Progenitor cell of endocrine pancreas (in vitro differentiated cells): ENCODE data around the gene TRIM3. TPM values are rescaled to one million over a fixed set of nuclear protein-coding genes. Genes with fewer than 3 reads are reported as not detected.

Experiments used
- DNase-seq: peaks from one replicate; pipeline ENCODE4 v3.0.0; 2021; ENCODE audit warnings: low spot score; ENCODE audit not compliant: unreplicated experiment
- H3K27ac Mint-ChIP-seq: 2 replicates; pipeline ENCODE4 v1.8.0; 2021; ENCODE audit warnings: mild to moderate bottlenecking, moderate library complexity, mixed read lengths
- H3K27me3 Mint-ChIP-seq: 2 replicates; pipeline ENCODE4 v1.8.0; 2021; ENCODE audit warnings: mixed read lengths
- H3K36me3 Mint-ChIP-seq: 2 replicates; pipeline ENCODE4 v1.8.0; 2022; ENCODE audit warnings: mixed read lengths; ENCODE audit not compliant: insufficient read depth
- H3K4me1 Mint-ChIP-seq: 2 replicates; pipeline ENCODE4 v1.8.0; 2021; ENCODE audit warnings: low read depth, mixed read lengths
- H3K4me3 Mint-ChIP-seq: 2 replicates; pipeline ENCODE4 v1.8.0; 2021; ENCODE audit warnings: low read depth, mild to moderate bottlenecking, moderate library complexity, mixed read lengths
- H3K9me3 Mint-ChIP-seq: 2 replicates; pipeline ENCODE4 v1.8.0; 2021; ENCODE audit warnings: low read depth, mixed read lengths
- total RNA-seq: library from RNA; stranded (reverse); gene quantifications from 2 replicates; pipeline ENCODE4 v1.2.1, GENCODE V29; 2021
- TF ChIP-seq, protein P1 (sequence below): fragments of 200-600 bp; sonication (generic); IDR thresholded peaks from one replicate; pipeline ENCODE4 v1.5.0; 2021; ENCODE audit warnings: antibody characterized with exemption, mild to moderate bottlenecking; ENCODE audit not compliant: unreplicated experiment

The TRIM3 gene
- total RNA-seq, 1 donor from 2014 or later, result 22.6 TPM

DNA sequence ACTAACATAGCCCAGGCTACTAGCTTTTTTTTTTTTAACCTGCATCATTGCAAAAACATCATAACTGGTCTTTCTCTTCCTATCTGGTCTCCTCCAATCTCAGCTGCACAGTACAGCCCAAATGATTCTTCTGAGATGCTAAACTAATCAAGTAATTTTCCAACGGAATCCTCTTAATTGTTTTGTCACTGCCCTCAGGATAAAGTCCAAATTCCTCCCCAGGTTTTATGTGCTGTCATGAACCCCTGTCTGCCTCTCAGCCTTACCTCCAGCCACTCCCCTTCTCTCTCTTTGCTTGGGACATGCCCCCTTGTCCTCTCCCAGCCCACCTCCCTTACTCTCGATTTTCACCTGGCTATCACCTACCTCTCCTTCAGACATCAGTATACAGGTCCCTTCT, 67.4 kb downstream of the TRIM3 start:
- H3K4me1 Mint-ChIP-seq, result no peaks in the 10 kb centered on the region

GRCh38 chr11:6405846-6406245, 67.9 kb downstream of the TRIM3 start:
- Mint-ChIP-seq H3K36me3 (peaks cover 16% of the 10 kb centered on the region), H3K27ac (no peak overlapping the region), H3K4me1 (no peaks in the 10 kb centered on the region), H3K27me3 (no peaks in the 10 kb centered on the region), H3K4me3 (no peak overlapping the region), H3K9me3 (no peaks in the 10 kb centered on the region)
- no peak for DNase-seq
- TF ChIP-seq, protein P1, sequence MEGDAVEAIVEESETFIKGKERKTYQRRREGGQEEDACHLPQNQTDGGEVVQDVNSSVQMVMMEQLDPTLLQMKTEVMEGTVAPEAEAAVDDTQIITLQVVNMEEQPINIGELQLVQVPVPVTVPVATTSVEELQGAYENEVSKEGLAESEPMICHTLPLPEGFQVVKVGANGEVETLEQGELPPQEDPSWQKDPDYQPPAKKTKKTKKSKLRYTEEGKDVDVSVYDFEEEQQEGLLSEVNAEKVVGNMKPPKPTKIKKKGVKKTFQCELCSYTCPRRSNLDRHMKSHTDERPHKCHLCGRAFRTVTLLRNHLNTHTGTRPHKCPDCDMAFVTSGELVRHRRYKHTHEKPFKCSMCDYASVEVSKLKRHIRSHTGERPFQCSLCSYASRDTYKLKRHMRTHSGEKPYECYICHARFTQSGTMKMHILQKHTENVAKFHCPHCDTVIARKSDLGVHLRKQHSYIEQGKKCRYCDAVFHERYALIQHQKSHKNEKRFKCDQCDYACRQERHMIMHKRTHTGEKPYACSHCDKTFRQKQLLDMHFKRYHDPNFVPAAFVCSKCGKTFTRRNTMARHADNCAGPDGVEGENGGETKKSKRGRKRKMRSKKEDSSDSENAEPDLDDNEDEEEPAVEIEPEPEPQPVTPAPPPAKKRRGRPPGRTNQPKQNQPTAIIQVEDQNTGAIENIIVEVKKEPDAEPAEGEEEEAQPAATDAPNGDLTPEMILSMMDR, result no peak

More for the DNA sequence above, 67.4 kb downstream of the TRIM3 start:
- Mint-ChIP-seq H3K27ac (no peak overlapping the region), H3K4me3 (no peak overlapping the region), H3K36me3 (peaks cover 14% of the 10 kb centered on the region), H3K9me3 (no peaks in the 10 kb centered on the region), H3K27me3 (no peaks in the 10 kb centered on the region)
- TF ChIP-seq, protein P1, result no peak
- no peak for DNase-seq

- no peaks in the 10 kb centered on the region for H3K27me3 Mint-ChIP-seq
- H3K36me3 Mint-ChIP-seq, result peaks cover 16% of the 10 kb centered on the region
- DNase-seq, result no peak
- H3K27ac Mint-ChIP-seq, result no peak overlapping the region
- no peaks in the 10 kb centered on the region for H3K9me3 Mint-ChIP-seq
- no peaks in the 10 kb centered on the region for H3K4me1 Mint-ChIP-seq
- no peak overlapping the region for H3K4me3 Mint-ChIP-seq
- TF ChIP-seq, protein P1, result no peak
These were observed 68.6 kb downstream of the TRIM3 start for GRCh38 chr11:6405052-6405667.

DNA sequence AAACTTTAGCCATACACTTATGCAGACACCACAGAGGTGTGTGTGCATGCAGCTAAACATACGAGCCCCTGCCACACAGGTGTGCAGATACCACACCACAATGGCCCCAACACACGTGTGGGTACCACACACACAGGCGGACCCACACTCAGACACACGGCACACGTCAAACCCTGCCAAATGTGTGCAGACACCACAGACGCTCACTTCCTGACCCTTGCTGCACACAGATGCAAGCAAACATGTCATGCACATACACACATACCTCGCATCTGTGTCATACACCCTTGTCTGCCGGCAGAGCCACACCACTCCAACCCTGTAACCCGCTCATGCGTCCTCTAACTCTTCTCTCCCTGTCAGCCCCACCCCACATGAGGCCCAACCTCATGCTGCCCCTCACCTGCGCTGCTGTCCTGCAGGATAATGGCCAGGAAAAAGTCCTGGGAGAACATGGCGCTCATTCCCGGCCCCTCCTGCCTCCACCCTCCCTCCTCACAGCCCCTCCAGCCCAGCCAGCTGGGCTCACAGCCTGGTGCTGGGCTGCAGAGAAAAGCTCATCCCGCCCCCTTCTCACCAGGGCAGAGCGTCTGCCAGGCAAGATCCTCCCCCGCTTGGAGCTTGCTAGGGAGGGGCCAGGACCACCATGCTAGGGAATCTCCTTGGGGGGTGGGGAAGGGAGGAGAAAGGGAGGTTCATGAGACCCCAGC, 69.2 kb downstream of the TRIM3 start:
- TF ChIP-seq, protein P1, result no peak
- Mint-ChIP-seq H3K4me3 (no peak overlapping the region), H3K4me1 (no peaks in the 10 kb centered on the region), H3K27me3 (no peaks in the 10 kb centered on the region), H3K27ac (no peak overlapping the region), H3K9me3 (no peaks in the 10 kb centered on the region), H3K36me3 (peaks cover 12% of the 10 kb centered on the region)
- no peak for DNase-seq

GRCh38 chr11:6403539-6403938, 70.2 kb downstream of the TRIM3 start:
- no peak overlapping the region for H3K27ac Mint-ChIP-seq
- peaks cover 13% of the 10 kb centered on the region for H3K36me3 Mint-ChIP-seq
- no peaks in the 10 kb centered on the region for H3K27me3 Mint-ChIP-seq
- no peak for DNase-seq
- no peak overlapping the region for H3K4me3 Mint-ChIP-seq
- TF ChIP-seq, protein P1, result no peak
- no peaks in the 10 kb centered on the region for H3K9me3 Mint-ChIP-seq
- H3K4me1 Mint-ChIP-seq, result no peaks in the 10 kb centered on the region
